Epithelial cell of esophagus (primary cell): ENCODE data around the gene KCNA4.
A peak's percentile ranks its signal among the peaks of the same experiment; 100 is the strongest.

ENCODE experiments used
- DNase-seq: peaks from one replicate; pipeline ENCODE4 v3.0.0; 2010; ENCODE audit warnings: low read depth
- H3K4me3 ChIP-seq: 2 replicates; pipeline ENCODE4 v1.5.1; 2011; ENCODE audit warnings: mild to moderate bottlenecking, low read length, control low read depth
- TF ChIP-seq, protein P1 (sequence below): IDR thresholded peaks from 2 replicates; pipeline ENCODE4 v1.5.1; 2011; ENCODE audit warnings: low read depth, mild to moderate bottlenecking, low read length, control low read depth, inconsistent platforms; ENCODE audit not compliant: insufficient read depth; ENCODE audit errors: missing control alignments

The KCNA4 gene

DNA sequence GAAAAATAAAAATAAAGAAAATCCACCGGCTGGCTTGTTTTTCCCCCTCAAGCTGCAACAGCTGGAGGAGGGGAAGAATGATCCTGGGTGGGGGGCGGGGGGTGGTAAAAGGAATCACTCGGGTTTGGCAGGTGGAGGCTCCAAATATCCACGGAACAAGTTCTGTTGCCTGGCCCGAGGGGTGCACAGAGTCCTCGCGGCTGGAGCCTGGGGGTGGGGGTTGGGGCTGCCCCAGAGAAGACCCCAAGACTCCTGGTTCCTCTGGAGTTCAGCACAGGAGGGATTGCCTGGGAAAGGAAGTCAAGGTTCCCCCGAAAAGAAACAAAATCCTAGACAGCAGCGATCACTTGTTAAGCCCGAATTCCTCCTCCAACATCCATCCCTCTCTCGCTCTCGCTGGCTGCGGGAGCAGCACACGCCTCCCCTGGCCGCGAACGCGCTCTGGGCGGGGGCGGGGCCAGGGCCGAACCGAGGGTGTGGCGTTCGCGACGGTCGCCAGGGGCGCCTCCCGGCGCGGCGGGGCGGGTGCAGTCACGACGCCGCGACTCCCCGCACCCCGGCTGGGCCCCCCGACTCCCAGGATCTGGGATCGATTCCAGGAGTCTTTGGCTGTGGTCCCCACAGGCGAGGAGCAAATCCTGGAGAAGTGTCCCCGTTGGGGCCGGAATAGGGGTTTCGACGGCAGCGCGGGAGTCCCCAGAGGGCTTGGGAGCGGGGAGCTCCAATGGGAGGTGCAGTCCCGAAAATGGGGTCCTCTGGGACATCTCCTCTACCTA lies at the start of gene KCNA4:
Gene KCNA4 (minus strand): TSS at position 443 of the 776 bp plus-strand sequence. CDS start 4,352 bp downstream, outside the sequence.
- peak; percentile 4 for DNase-seq
- TF ChIP-seq, protein P1, sequence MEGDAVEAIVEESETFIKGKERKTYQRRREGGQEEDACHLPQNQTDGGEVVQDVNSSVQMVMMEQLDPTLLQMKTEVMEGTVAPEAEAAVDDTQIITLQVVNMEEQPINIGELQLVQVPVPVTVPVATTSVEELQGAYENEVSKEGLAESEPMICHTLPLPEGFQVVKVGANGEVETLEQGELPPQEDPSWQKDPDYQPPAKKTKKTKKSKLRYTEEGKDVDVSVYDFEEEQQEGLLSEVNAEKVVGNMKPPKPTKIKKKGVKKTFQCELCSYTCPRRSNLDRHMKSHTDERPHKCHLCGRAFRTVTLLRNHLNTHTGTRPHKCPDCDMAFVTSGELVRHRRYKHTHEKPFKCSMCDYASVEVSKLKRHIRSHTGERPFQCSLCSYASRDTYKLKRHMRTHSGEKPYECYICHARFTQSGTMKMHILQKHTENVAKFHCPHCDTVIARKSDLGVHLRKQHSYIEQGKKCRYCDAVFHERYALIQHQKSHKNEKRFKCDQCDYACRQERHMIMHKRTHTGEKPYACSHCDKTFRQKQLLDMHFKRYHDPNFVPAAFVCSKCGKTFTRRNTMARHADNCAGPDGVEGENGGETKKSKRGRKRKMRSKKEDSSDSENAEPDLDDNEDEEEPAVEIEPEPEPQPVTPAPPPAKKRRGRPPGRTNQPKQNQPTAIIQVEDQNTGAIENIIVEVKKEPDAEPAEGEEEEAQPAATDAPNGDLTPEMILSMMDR = no peak
- no peak within 1 kb of the TSS for H3K4me3 ChIP-seq

DNA sequence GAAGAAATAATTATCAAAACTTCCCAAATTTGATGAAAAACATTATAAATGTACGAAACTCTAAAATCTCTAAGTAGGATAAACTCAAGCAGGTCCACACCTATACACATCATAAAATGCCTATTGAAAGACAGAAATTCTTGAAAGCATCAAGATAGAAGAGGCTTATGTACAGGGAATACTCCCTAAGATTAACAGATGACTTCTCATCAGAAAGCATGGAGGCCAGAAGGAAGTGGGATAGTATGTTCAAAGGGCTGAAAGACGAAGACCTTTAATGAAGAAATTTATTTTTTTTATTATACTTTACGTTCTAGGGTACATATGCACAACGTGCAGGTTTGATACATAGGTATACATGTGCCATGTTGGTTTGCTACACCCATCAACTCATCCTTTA lies 45.3 kb upstream of the KCNA4 start:
- no peak overlapping the region for H3K4me3 ChIP-seq
- DNase-seq = no peak
- TF ChIP-seq, protein P1 = no peak

DNA sequence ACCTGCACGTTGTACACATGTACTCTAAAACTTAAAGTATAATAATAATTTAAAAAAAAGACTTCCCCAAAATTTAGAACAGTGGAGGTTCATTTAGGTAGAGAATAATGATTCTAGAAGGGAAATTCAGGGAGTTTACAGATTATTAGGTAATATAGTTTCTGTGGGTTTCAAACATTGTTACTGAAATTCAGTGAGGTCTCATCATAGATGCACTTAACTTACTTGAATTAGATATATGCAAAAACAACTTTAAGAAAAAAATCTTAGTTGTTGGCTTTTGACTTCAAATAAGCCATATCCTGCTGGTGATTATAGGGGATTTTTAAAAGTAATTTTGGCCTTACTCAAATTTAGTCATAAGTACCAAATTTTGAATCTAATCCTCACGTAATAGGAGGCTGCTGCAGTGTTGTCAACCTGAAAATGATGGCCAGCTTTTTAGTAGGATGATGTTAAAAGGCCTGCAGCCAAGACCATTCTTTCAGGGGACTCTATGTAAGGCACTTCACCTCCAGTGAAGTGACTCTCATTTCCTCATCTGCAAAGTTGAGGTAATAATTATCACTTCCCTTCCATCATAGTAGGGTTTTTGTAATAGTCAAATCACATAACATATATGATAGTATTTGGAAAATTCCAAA lies 42.5 kb upstream of the KCNA4 start:
- no peak for DNase-seq
- H3K4me3 ChIP-seq = no peak overlapping the region
- TF ChIP-seq, protein P1 = no peak

DNA sequence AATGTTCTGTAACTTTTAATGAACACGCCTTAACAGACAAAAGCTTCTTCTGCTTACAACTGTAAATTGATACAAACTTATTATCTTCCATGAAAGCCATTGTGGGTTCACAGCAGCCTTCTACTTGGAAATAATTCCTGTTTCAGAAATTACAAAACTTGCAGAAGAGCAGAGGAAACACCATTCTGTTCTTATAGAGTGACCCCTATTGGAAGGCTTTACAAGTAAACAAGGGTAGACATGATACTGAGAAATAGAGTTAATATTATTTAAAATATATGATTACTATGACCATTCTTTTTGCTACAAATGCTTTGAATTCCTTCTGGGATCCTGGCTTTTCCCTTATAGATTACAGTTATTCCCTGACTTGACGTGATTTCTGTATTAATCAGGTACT lies 32.4 kb upstream of the KCNA4 start:
- H3K4me3 ChIP-seq = no peak overlapping the region
- no peak for DNase-seq
- TF ChIP-seq, protein P1 = no peak

DNA sequence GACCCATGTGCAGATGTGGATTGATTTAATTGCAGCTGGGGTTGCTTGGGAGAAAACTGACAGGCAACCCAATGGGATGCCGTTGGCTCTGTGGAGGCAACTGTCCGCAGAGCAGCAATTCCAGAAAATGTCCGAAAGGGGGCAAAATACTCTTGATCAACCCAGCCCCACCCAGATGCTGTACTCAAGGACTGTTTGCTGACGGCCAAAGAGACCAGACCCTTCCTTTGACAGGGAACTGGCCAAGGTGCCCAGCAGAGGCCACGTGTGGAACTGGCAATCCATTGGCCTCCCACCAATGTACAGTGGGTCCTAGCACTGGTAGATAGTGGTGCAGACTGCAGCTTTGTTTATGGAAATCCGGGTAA lies 29.7 kb upstream of the KCNA4 start:
- no peak overlapping the region for H3K4me3 ChIP-seq
- no peak for DNase-seq
- TF ChIP-seq, protein P1 = no peak

DNA sequence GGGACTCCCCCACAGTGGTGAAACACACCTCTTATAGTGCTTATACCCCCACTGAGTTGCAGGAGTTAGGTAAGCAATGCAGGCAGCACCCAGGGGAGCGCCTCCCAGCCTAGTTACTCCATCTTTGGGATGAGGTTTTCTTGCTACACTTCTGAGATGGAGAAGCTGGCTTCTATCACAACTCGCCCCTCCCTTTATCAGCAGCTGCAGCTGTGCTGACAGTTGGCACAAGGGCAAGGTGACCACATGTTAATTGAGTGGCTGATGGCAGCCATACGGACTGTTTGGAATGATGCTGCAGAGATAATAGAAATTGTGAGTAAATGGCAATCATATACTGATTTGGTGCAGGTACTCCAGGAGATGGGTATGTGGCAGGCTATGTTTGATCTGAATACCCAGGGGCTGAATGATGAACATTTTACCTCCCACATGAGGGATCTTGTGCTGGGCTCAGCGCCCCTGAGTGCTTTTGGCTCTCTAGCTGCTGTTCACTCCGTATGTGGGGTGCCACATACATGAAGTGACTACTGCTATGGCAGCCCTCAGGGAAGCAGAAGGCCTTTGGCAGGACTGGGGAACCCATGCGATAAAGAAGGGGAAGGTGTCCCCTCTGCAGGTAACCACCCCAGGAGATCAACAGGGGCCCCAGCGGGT lies 29.2 kb upstream of the KCNA4 start:
- TF ChIP-seq, protein P1 = no peak
- no peak for DNase-seq
- H3K4me3 ChIP-seq = no peak overlapping the region
